CD14-positive monocyte (primary cell): ENCODE measurements around the gene FAAP20. TPM values are rescaled to one million over a fixed set of nuclear protein-coding genes. Genes with fewer than 3 reads are reported as not detected.

ENCODE experiments used
- DNase-seq, 3 donors: peaks; one replicate each; pipeline ENCODE4 v3.0.0-alpha.2; 2011 to 2022
- H2AFZ ChIP-seq: 2 replicates; pipeline ENCODE4 v1.6.0; 2012; ENCODE audit warnings: mild to moderate bottlenecking, low read depth, low read length, inconsistent platforms; ENCODE audit not compliant: insufficient read depth, poor library complexity, severe bottlenecking
- H3K27ac ChIP-seq, 2 donors: 1 replicate in 1 of 2; 2 replicates in 1 of 2; pipeline ENCODE4 v1.5.1; 2012 to 2013; ENCODE audit warnings: low read length in 2 of 2, control low read depth in 1 of 2, inconsistent platforms in 1 of 2, low read depth in 1 of 2, mild to moderate bottlenecking in 1 of 2
- H3K27me3 ChIP-seq, 2 donors: one replicate each; pipeline versions ENCODE4 v1.6.0 to v1.6.1; 2011 to 2013; ENCODE audit warnings: low read length in 2 of 2; ENCODE audit not compliant: control insufficient read depth in 2 of 2, insufficient read depth in 2 of 2
- H3K36me3 ChIP-seq, 2 donors: replicated peaks in 1 of 2; 1 replicate in 1 of 2; 2 replicates in 1 of 2; pipeline versions ENCODE4 v1.5.1 to v1.6.1; 2012 to 2013; ENCODE audit warnings: low read length in 2 of 2, control low read depth in 1 of 2, inconsistent platforms in 1 of 2, mild to moderate bottlenecking in 1 of 2; ENCODE audit not compliant: insufficient read depth in 2 of 2, control insufficient read depth in 1 of 2
- H3K4me1 ChIP-seq, 2 donors: 1 replicate in 1 of 2; 2 replicates in 1 of 2; pipeline versions ENCODE4 v1.5.1 to v1.6.1; 2012 to 2013; ENCODE audit warnings: low read length in 2 of 2, control low read depth in 1 of 2, inconsistent platforms in 1 of 2, mild to moderate bottlenecking in 1 of 2, moderate library complexity in 1 of 2; ENCODE audit not compliant: insufficient read depth in 2 of 2, control insufficient read depth in 1 of 2
- H3K4me2 ChIP-seq: replicated peaks from 2 replicates; pipeline ENCODE3; 2012; ENCODE audit warnings: low read length, moderate library complexity, mild to moderate bottlenecking; ENCODE audit not compliant: poor library complexity, severe bottlenecking; ENCODE audit errors: extremely low read depth
- H3K4me3 ChIP-seq, 3 experiments: fragments of 200-600 bp in 1 of 3; sonication (generic) in 1 of 3; replicated peaks in 1 of 3; 1 replicate in 2 of 3; 2 replicates in 1 of 3; pipeline ENCODE4 v1.5.1; 2011 to 2013; ENCODE audit warnings: low read length in 3 of 3, mild to moderate bottlenecking in 3 of 3, control low read depth in 2 of 3, low read depth in 2 of 3, inconsistent platforms in 1 of 3, moderate library complexity in 1 of 3
- H3K79me2 ChIP-seq: 2 replicates; pipeline ENCODE4 v1.6.0; 2012; ENCODE audit warnings: mild to moderate bottlenecking, control low read depth, inconsistent platforms, low read length, moderate library complexity; ENCODE audit not compliant: insufficient read depth
- H3K9ac ChIP-seq: 2 replicates; pipeline ENCODE4 v1.6.0; 2017; ENCODE audit warnings: low read length, mild to moderate bottlenecking; ENCODE audit not compliant: insufficient read depth, poor library complexity, severe bottlenecking
- H3K9me3 ChIP-seq, 2 donors: replicated peaks in 1 of 2; 1 replicate in 1 of 2; 2 replicates in 1 of 2; pipeline versions ENCODE4 v1.5.1 to v1.6.1; 2012 to 2013; ENCODE audit warnings: low read length in 2 of 2, control low read depth in 1 of 2; ENCODE audit not compliant: control insufficient read depth in 1 of 2, insufficient read depth in 1 of 2
- H4K20me1 ChIP-seq: 2 replicates; pipeline ENCODE4 v1.6.0; 2012; ENCODE audit warnings: mild to moderate bottlenecking, low read length, control low read depth, moderate library complexity; ENCODE audit not compliant: insufficient read depth
- H3K27ac Mint-ChIP-seq, 7 donors: one replicate each; pipeline ENCODE4 v1.8.0; 2020; ENCODE audit warnings: mild to moderate bottlenecking in 7 of 7, mixed read lengths in 7 of 7, moderate library complexity in 6 of 7, inconsistent platforms in 2 of 7
- H3K27me3 Mint-ChIP-seq, 3 donors: one replicate each; pipeline ENCODE4 v1.8.0; 2021 to 2022; ENCODE audit warnings: low read depth in 3 of 3, mild to moderate bottlenecking in 3 of 3, mixed read lengths in 3 of 3, moderate library complexity in 3 of 3, inconsistent platforms in 1 of 3
- H3K36me3 Mint-ChIP-seq, 2 donors: one replicate each; pipeline ENCODE4 v1.8.0; 2020; ENCODE audit warnings: mixed read lengths in 2 of 2, inconsistent platforms in 1 of 2, mild to moderate bottlenecking in 1 of 2
- H3K4me1 Mint-ChIP-seq: one replicate; pipeline ENCODE4 v1.8.0; 2020; ENCODE audit warnings: mild to moderate bottlenecking, mixed read lengths
- H3K4me3 Mint-ChIP-seq, 2 donors: one replicate each; pipeline ENCODE4 v1.8.0; 2020; ENCODE audit warnings: mild to moderate bottlenecking in 2 of 2, mixed read lengths in 2 of 2, moderate library complexity in 1 of 2
- H3K9me3 Mint-ChIP-seq, 7 donors: one replicate each; pipeline ENCODE4 v1.8.0; 2020 to 2022; ENCODE audit warnings: mixed read lengths in 7 of 7, mild to moderate bottlenecking in 6 of 7, moderate library complexity in 6 of 7, inconsistent platforms in 2 of 7
- WGBS: methylation state at CpG from one replicate; pipeline ENCODE4 v1.1.5; 2013; ENCODE audit warnings: missing lambda C conversion rate; ENCODE audit not compliant: insufficient coverage; 5-methylcytosine and 5-hydroxymethylcytosine counted together
- intact Hi-C, 2 donors: fragments of 100-400 bp; cut with micrococcal nuclease; formaldehyde crosslinking; loops; one replicate each; pipeline versions ENCODE4 v1.15.0 to v1.15.1; 2023
- polyA plus RNA-seq, 3 donors: library from polyadenylated mRNA; depleted of rRNA in 1 of 3; unstranded in 2 of 3; stranded (reverse) in 1 of 3; fragments of 300-500 nt in 2 of 3; fragments of >200 nt in 1 of 3; fragmentation: Illumina TruSeq in 2 of 3; gene quantifications; 1 replicate in 2 of 3; 2 replicates in 1 of 3; pipeline ENCODE4 v1.2.3, GENCODE V29; 2012 to 2021
- TF ChIP-seq, protein P1 (sequence below): fragments of 200-600 bp; IDR thresholded peaks from one replicate; pipeline ENCODE4 v1.8.0; 2022; ENCODE audit warnings: antibody characterized with exemption, mild to moderate bottlenecking

The FAAP20 gene
- polyA plus RNA-seq, 3 donors: 11.8 to 49.3 (median 35.1) TPM

DNA sequence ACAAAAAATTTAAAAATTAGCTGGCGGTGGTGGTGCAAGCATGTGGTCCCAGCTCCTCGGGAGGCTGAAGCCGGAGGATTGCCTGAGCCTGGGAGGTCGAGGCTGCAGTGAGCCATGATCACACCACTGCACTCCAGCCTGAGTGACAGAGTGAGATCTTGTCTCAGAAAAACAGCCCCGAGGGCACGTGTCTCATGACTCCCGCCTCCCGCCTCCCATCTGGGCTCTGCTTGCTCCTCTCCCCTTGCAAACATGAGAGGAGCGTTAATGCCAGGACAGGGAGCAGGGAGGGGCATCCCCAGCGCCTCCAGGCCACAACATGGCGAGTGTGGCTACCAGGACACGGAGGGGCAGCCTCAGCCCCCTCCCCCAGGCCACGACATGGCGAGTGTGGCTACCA is 28.3 kb downstream of the FAAP20 start:
- Histone ChIP-seq H3K9me3 (peaks cover 0 to 8% of the 10 kb centered on the region in 2 donors), H4K20me1 (no peaks in the 10 kb centered on the region), H3K27me3 (no peaks in the 10 kb centered on the region), H3K4me3 (no peak overlapping the region), H3K4me2 (no peak overlapping the region), H3K79me2 (no peaks in the 10 kb centered on the region), H3K27ac (no peak overlapping the region), H3K9ac (no peak overlapping the region), H3K4me1 (peaks cover 12% of the 10 kb centered on the region in 2 donors), H3K36me3 (no peaks in the 10 kb centered on the region), H2AFZ (no peak overlapping the region)
- TF ChIP-seq, protein P1, sequence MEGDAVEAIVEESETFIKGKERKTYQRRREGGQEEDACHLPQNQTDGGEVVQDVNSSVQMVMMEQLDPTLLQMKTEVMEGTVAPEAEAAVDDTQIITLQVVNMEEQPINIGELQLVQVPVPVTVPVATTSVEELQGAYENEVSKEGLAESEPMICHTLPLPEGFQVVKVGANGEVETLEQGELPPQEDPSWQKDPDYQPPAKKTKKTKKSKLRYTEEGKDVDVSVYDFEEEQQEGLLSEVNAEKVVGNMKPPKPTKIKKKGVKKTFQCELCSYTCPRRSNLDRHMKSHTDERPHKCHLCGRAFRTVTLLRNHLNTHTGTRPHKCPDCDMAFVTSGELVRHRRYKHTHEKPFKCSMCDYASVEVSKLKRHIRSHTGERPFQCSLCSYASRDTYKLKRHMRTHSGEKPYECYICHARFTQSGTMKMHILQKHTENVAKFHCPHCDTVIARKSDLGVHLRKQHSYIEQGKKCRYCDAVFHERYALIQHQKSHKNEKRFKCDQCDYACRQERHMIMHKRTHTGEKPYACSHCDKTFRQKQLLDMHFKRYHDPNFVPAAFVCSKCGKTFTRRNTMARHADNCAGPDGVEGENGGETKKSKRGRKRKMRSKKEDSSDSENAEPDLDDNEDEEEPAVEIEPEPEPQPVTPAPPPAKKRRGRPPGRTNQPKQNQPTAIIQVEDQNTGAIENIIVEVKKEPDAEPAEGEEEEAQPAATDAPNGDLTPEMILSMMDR: no peak
- Mint-ChIP-seq H3K4me1 (peaks cover 18% of the 10 kb centered on the region), H3K9me3 (peaks cover 0 to 14% (median 8%) of the 10 kb centered on the region in 7 donors), H3K27ac (no peak overlapping the region), H3K36me3 (peaks cover 0 to 8% of the 10 kb centered on the region in 2 donors), H3K4me3 (no peak overlapping the region), H3K27me3 (peaks cover 1 to 4% (median 2%) of the 10 kb centered on the region in 3 donors)
- intact Hi-C loops: no loop called here
- no peak for DNase-seq
- WGBS: 79% methylated on average over 12 of the region's 14 CpGs

- Histone ChIP-seq H3K27ac (no peak overlapping the region), H3K4me1 (peaks cover 10 to 12% of the 10 kb centered on the region in 2 donors), H3K4me3 (no peak overlapping the region), H3K4me2 (no peak overlapping the region), H3K9me3 (peaks cover 0 to 8% of the 10 kb centered on the region in 2 donors), H3K9ac (no peak overlapping the region), H2AFZ (no peak overlapping the region), H3K36me3 (no peaks in the 10 kb centered on the region), H4K20me1 (no peaks in the 10 kb centered on the region), H3K27me3 (no peaks in the 10 kb centered on the region), H3K79me2 (no peaks in the 10 kb centered on the region)
- TF ChIP-seq, protein P1: no peak
- Mint-ChIP-seq H3K27me3 (peaks cover 1 to 4% (median 3%) of the 10 kb centered on the region in 3 donors), H3K27ac (no peak overlapping the region), H3K4me3 (no peak overlapping the region), H3K9me3 (peaks cover 0 to 14% (median 8%) of the 10 kb centered on the region in 7 donors), H3K36me3 (peaks cover 0 to 8% of the 10 kb centered on the region in 2 donors), H3K4me1 (peaks cover 17% of the 10 kb centered on the region)
- 97% methylated on average over 13 of the region's 19 CpGs for WGBS
- intact Hi-C loops: no loop called here
- no peak for DNase-seq
Observed at GRCh38 chr1:2165646-2166045, 28.9 kb downstream of the FAAP20 start.
